Peyer's patch (tissue), 4 donors: ENCODE results near the gene ZNF557.
"Not testable (repeated sequence)": the region's sequence is repeated elsewhere in the genome, so short reads cannot be mapped to it uniquely, and the experiment has no call there.

Experiments
- POLR2A ChIP-seq, 2 donors: fragments of 450-650 bp; IDR thresholded peaks; one replicate each; pipeline ENCODE4 v1.5.1; 2017; ENCODE audit warnings: antibody characterized with exemption in 2 of 2, mild to moderate bottlenecking in 2 of 2, moderate library complexity in 2 of 2
- TF ChIP-seq, protein P1 (sequence below), 6 experiments: fragments of 450-650 bp in 4 of 6; fragments of 200-600 bp in 2 of 6; sonication (generic) in 1 of 6; IDR thresholded peaks; one replicate each; pipeline ENCODE4 v1.5.1; 2017 to 2019; ENCODE audit warnings: antibody characterized with exemption in 6 of 6, mild to moderate bottlenecking in 3 of 6, moderate library complexity in 1 of 6

- TF ChIP-seq POLR2A (IDR thresholded peaks at IDR 0.05), result not testable (repeated sequence)
- TF ChIP-seq, protein P1, sequence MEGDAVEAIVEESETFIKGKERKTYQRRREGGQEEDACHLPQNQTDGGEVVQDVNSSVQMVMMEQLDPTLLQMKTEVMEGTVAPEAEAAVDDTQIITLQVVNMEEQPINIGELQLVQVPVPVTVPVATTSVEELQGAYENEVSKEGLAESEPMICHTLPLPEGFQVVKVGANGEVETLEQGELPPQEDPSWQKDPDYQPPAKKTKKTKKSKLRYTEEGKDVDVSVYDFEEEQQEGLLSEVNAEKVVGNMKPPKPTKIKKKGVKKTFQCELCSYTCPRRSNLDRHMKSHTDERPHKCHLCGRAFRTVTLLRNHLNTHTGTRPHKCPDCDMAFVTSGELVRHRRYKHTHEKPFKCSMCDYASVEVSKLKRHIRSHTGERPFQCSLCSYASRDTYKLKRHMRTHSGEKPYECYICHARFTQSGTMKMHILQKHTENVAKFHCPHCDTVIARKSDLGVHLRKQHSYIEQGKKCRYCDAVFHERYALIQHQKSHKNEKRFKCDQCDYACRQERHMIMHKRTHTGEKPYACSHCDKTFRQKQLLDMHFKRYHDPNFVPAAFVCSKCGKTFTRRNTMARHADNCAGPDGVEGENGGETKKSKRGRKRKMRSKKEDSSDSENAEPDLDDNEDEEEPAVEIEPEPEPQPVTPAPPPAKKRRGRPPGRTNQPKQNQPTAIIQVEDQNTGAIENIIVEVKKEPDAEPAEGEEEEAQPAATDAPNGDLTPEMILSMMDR (IDR thresholded peaks at IDR 0.05), result not testable (repeated sequence)
Observed at GRCh38 chr19:7059977-7060376, 9.5 kb upstream of the ZNF557 start.
